HCEC 1CT (cell line): Measurements from ENCODE around the gene CABP5.
A peak's percentile ranks its signal among the peaks of the same experiment; 100 is the strongest.
"Not testable (repeated sequence)": the region's sequence is repeated elsewhere in the genome, so short reads cannot be mapped to it uniquely, and the experiment has no call there.

ENCODE experiments used
- DNase-seq: peaks from one replicate; pipeline ENCODE4 v3.0.0-alpha.2; 2017

The CABP5 gene

DNA sequence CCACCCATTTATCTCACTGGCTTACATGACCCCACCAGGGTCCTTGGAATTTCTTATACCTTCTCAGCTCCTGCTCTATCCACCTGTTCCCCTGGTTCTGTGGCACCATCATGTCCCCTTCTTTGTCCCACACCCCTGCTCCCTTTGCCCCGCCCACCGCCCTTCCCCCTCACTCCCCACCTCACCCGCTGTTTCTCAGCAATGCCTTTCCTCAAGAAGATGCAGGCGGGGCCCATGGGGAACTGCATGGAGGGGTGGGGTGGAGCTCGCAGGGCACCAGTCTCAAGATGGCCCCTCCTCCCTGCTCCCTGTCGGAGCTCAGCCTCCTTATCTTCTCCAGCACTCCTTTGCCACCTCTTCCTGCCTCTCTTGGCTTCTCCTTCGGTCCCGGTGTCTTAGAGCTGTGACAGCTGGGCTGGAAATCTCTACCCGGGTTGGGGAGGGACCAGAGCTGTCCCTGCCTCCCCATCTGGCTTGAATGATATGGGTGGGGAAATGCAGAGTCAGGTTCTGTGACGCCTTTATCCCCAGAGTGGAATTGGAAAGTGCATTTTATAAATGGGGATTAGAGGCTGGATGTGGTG, at the start of gene CABP5:
Gene CABP5, minus strand, starts transcription at position 405 of the 584 bp plus-strand sequence. Its CDS starts 157 bp downstream, at position 248.
- DNase-seq = no peak

DNA sequence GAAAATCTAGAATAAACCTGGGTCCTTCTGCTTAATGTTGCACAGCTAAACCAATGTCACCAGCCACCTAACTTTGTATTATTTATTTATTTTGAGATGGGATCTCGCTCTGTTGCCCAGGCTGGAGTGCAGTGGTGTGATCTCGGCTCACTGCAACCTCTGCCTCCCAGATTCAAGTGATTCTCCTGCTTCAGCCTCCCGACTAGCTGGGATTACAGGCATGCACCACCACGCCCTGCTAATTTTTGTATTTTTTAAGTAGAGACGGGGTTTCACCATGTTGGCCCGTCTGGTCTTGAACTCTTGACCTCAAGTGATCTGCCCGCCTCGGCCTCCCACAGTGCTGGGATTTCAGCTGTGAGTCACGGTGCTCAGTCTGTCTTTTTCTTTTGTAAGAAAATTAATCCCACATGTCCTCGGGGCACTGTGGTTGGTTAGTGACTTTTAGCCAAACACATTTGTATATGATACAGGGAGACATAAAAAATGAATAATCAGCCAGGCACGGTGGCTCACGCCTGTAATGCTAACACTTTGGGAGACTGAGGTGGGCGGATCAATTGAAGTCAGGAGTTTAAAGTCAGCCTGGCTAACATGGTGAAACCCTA, 47.3 kb upstream of the CABP5 start:
- DNase-seq = peak; percentile 97

DNA sequence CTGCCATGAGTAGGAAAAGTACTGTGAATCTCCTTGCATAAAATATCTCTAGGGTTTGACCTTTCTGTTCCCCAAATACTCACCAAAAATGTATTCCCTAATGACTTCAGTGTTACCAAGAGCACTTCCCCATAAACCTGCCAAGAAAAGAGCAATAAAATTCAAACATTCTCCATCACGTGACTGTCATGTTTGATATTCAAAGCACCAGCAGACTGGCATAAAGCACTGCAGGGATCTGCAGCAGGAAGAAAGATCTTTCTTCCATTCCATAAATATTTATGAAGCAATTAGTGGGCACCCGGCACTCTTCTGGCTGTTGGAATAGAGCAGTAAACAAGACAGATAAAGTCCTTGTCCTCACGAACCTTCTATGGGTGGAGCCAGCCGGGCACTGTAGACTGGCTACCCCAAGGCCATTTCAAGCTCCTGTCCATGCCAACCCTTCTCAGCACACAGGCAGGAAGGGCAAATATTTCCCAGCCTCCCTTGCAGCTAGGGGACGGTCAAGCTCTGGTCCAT, 46.5 kb upstream of the CABP5 start:
- no peak for DNase-seq

DNA sequence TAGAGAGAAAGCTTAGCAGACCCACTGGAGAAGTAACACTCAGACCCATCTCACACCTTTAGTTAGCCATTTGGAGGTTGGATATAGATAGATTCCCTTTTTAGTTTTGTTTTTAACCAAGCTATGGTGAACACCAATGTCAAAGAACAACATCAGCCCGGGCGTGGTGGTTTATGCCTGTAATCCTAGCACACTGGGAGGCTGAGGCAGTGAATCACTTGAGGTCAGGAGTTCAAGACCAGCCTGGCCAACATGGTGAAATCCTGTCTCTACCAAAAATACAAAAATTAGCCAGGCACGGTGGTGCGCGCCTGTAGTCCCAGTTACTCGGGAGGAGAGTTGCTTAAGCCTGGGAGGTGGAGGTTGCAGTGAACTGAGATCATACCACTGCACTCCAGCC, 45.1 kb upstream of the CABP5 start:
- not testable (repeated sequence) for DNase-seq

DNA sequence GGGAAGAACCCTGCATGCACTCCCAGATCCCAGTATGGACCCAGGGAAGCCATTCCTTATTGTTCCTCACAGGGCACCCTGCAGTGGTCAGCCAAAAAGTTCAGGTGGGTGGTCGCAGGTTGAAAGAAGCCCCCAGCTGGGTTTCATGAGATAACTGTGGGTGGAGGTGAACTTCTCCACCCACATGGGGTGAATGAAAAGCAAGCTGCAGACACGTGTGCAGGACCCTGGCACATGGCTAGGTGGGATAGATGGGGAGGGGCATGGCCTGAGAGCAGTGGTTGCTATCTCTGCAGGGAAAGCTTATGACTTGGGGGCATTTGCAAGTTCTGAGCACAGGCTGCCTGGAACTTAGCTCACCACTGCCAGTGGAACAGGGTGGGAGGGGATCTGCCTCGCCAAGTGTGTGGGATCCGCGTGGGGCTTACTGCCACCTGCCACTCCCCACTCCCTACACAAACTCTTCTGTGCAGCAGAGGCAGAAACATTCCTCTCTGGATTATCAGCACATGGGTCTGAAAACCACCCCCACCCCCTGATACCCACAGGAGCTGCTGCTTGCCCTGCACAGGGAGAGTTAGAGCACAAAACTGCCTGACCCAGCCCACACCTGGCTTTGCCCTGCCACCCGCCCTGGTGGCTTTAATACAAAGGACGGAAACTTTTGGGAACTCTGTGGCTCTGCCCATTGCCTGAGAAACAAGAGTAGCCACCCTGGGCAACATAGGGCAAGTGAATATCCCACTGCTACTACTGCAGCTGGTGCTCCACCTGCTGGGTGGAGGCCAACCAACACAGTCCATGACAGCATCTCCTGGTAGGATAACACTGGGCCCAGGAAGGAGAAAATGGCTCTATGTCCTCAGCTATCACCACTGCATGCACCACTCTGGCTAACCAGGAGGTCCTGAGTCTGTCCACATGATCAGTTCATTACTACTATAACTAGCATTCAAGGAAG, 42.3 kb upstream of the CABP5 start:
- no peak for DNase-seq

DNA sequence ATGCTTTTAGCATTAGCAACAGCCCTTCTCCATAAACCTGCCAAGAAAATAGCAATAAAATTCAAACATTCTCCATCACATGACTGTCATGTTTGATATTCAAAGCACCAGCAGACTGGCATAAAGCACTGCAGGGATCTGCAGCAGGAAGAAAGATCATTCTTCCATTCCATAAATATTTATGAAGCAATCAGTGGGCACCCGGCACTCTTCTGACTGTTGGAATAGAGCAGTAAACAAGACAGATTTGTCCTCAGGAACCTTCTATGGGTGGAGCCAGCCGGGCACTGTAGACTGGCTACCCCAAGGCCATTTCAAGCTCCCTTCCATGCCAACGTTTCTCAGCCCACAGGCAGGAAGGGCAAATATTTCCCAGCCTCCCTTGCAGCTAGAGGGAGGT, 41.2 kb upstream of the CABP5 start:
- DNase-seq = no peak

DNA sequence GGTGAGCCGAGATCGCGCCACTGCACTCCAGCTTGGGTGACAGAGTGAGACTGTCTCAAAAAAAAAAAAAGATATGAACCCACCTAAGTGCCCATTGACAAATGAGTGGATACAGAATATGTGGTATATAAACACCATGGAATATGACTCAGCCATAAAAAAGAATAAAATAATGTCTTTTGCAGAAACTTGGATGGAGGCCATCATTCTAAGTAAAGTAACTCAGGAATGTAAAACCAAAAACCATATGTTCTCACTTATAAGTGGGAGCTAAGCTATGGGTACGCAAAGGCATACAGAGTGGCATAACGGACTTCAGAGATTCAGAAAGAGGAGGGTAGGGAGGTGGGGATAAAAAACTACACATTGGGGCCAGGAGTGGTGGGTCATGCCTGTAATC, 37.2 kb upstream of the CABP5 start:
- DNase-seq = no peak

DNA sequence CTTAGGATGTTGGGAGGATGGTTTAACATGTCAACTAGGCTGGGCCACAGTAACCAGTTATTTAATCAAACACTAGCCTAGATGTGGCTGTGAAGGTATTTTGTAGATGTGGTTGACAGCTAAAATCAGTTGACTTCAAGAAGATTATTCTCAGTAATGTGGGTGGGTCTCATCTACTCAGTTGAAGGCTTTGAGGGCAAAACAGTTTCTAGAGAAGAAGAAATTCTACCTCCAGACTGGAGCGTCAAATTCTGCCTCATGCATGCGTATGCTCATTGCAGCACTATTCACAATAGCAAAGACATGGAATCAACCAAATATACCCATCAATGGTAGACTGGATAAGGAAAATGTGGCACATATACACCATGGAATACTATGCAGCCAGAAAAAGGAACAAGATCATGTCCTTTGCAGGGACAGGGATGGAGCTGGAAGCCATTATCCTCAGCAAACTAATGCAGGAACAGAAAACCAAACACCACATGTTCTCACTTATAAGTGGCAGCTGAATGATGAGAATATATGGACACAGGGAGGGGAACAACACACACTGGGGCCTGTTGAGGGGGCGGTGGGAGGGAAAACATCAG, 26.4 kb upstream of the CABP5 start:
- DNase-seq = not testable (repeated sequence)

DNA sequence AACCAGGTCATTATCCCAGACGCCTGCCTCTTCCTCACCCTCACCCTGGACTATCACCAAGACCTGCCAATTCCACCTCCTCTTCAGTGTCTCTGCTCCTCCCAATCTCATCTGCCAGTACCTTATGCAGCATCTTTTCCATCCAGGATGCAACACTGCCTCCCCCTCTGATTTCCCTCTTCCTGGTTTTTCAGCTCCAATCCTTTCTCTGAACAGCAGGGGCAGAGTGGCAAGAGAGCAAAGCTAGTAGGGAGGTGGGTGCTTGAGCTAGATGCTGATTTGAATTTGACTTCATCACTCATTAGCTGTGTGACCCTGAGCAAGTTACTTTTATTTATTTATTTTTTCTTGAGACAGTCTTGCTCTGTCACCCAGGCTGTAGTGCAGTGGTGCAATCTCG, 25.6 kb upstream of the CABP5 start:
- DNase-seq = no peak

DNA sequence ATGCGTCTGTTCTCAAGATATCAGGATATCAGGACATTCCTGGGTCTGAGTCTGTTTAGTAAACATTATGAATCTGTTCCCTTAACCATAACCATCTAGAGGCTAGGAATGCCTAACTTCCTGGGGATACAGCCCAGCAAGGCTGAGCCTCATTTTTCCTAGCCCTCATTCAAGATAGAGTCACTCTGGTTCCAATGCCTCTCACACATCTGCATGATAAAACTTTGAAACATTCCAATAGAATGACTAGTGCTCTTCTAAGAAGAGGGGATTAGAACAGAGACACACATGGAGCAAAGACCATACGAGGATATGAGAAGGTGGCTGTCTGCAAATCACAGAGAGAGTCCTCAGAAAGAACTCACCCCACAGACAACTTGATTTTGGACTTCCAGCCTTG, 20.6 kb upstream of the CABP5 start:
- DNase-seq = peak; percentile 41

DNA sequence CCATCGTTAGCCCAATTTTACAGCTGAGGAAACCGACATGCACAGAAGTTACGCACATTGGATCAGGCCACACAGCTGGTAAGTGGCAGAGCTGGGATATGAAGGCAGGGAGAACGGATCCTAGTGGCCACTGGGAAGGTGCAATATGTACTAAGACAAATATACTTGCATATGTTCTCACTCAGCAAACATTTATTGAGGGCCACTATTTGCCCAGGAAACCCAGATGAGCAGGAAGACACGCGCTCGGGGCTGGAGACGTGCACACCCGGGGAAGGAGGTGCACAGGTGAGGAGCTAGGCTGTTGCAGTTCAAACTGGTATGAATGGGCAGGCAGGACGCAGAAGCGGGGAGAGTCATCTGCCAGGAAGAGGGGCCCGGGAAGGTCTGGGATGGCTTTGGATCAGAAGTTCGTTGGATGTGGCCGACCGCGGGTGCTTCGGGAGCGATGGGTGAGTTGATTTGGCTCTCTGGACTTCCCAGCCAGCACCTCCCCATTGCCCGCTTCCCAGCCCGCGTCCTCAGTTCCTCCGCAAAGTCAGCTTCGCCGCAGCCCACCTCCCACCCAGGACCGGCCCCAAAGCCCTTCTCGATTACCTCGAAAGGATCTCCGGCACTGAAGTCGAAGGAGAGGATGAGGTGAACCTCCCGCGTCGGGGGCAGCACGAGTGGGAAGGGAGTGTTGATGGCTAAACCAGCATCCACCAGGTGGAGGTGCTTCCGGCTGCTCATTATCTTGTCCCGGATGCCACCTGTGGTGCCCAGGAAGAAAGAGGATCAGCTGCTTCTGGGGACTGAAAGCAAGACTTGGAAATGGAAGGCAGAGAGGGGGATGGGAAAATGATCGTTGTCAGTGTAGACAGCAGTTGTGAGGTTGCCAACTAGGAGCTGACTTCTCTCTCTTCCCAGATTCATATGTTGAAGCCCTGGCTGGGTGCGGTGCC, 17.8 kb upstream of the CABP5 start:
- no peak for DNase-seq

DNA sequence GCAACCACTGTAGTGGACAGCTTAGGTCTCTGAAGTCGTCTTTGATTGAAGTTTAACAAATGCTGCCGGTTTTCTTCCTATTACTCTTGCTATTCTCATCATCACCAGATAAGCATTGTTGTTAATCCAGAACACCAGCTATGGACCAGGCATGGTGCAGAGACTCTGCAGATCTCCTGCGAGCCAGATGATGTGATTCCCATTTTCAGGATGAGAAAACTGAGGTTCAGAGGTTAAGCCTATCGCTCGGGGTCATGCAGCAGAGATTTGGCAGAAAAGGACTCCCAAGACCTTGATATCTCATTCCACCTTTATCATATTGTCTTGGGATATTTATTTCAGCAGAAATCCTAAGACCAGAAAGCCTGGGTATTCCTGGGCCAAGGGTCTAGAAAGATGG, 16.5 kb upstream of the CABP5 start:
- no peak for DNase-seq

DNA sequence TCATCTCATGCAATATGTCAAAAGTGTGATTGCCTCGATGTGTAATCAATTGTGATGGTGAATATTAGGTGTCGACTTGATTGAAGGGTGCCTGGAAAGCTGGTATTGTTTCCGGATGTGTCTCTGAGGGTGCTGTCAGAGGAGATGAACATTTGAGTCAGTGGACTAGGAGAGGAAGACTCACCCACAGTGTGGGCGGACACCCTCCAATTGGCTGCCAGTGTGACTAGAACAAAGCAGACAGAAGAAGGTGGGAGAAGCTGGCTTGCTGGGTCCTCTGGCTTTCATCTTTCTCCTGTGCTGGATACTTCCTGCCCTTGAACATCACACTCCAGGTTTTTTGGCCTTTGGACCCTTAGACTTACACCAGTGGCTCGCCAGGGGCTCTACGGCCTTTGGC, 15.5 kb upstream of the CABP5 start:
- no peak for DNase-seq

DNA sequence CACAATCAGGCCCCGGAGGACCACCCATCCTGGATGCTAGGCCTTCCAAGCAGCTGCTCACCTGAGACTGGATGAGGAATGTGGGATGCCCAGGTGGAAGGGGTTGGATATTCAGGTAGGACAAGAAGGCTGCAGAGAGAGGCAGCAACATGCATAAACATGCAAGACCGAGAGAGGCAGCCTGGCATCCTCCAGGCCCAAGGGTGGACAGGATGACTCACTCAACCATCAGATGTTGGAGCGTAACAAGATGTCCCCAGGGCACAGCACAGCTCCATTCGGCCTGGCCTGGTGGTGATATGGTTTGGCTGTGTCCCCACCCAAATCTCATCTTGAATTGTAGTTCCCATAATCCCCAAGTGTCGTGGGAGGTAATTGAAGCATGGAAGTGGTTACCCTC, 10.0 kb upstream of the CABP5 start:
- DNase-seq = no peak

DNA sequence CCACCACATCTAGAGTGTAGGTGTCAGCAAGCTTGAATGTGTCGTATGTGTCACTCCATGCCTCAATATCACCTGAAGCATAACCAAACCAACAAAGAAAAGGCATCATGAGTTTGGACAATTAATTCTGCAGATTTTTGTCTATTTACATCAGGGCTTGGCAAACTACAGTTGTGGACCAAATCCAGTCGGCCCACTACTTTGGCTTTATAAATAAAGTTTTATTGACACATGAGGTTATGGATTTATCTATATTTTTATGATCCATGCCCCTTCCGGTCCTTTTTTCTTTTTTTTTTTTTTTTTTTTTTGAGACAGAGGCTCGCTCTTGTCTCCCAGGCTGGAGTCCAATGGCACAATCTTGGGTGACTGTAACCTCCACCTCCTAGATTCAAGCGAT, 9.2 kb upstream of the CABP5 start:
- no peak for DNase-seq

DNA sequence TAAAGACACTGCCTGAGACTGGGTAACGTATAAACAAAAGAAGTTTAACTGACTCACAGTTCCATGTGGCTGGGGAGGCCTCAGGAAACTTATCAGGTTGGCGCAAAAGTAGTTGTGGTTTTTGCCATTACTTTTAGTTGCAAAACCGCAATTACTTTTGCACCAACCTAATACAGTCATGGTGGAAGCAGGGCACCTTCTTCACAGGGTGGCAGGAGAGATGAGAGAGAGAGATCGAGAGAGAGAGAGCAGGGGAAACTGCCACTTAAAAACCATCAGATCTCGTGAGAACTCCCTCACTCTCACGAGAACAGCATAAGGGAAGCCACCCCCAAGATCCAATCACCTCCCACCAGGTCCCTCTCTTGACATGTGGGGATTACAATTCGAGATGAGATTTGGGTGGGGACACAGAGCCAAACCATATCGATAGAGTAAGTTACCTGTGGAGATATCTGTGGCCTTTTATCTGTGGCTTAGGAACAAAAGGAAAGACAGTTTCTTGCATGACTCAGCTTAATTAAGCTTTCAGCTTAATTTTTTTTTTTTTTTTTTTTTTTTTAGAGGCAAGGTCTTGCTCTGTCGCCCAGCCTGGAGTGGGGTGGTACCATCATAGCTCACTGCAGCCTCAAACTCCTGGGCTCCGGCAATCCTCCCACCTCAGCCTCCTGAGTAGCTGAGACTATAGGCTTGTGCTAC, 7.6 kb upstream of the CABP5 start:
- no peak for DNase-seq

DNA sequence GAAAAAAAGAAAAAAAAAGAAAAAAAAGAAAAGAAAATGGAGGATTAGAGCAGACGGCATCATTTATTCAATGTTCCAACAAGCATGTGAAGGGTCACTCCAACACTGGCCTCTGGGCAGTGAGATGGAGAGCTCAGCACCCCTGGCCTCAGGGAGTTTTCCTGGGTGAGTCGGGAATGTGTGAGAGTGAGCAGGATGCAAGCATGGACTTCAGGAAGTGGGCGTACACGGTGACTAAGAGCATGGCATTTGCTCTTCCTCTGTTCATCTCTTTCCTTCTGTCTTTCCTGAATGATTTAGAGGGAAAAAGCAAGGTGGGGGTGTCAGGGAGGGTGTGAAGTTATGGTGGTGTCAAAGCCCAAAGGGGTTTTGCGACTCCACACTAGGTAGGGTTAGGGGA, 682 bp upstream of the CABP5 start:
- DNase-seq = no peak

DNA sequence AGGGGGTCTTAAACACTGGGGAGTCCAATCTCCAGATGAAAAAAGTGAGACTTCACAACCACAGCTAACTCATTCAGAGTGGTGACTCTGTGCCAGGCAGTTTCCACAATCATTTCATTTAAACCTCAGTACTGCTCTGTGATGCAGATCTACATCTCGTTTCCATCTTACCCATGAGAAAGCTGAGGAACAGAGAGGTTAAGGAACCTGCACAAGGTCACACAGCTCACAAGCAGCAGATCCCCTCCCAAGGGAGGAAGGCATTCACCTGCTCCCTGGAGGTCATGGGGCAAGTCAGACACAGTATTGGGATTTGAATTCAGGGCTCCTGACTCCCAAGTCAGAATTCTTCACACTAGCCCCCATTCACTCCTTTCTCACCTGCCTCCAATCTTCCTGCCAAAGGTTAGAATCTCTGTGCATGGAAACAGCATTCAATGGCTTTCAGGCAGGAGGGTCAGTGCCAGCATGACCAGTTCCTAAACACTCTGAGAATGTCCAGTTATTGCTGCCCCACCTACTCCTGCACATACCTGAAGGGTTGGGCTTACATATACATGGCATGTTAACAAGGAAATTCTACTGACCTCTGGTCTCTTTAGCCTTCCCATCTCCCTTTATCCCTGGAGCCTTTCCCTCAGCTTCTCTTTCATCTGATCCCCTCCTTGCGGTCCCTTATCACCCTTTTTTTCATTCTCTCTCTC, 1.9 kb downstream of the CABP5 start:
- no peak for DNase-seq

DNA sequence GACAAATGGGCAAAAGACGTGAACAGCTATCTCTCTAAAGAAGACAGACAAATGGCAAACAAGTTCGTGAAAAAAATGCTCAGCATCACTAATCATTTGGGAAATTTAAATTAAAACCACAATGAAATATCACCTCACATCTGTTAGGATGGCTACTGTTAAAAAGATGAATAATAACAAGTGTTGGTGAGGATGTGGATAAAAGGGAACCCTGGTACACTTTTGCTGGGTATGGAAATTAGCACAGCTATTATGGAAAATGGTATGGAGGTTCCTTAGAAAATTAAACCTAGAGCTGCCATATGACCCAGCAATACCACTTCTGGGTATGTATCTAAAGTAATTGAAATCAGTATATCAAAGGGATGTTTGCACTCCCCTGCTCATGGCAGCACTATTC, 7.1 kb downstream of the CABP5 start:
- DNase-seq = no peak

DNA sequence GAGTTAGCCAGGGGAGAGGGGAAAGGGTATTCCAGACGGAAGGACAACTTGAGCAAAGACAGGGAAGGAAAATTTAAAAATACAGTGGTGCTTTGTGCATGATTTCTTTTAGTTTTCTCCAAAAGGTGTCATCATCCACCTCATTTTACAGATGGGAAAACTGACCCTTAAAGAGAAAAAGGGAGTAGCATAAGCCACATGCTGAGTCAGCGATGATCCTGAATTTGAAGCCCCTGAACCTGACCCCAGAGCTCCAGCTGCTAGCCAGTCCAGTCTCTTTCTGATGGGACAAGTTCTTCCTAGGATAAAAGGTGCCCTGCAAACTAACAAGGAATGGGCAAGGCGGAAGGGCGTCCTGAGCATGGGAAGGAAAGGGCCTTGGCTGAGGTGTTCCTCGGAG, 10.3 kb downstream of the CABP5 start:
- no peak for DNase-seq

DNA sequence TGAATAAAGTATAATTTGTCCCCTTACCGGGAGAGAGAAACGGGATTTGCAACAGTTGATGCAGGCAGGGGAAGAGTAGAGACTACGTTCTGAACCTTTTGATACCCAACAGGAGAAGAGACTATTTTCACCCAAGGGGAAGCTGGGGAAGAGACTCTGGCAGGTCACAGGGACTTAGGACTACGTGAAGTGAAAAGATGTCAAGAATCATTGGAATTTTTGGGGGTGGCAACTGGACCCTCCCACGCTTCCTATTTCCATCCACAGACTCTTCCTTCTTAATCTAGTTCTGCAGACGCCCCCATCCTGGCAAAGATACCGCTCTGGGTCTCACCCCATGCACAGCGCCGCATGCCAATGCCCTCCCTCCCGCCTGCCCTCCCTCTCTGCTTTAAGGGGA, 13.8 kb downstream of the CABP5 start:
- DNase-seq = no peak
